ENCODE results near the gene NFATC2IP. TPM values are rescaled to one million over a fixed set of nuclear protein-coding genes. Genes with fewer than 3 reads are reported as not detected.

The NFATC2IP gene
- total and polyA plus RNA-seq, 2 of the 13 experiments (the other 11 are each of a cell fraction or from before 2014, with no cell fraction given): 32.1 to 48.5 TPM

- no peaks in the 10 kb centered on the region for H3K79me2 ChIP-seq (ENCODE audit: insufficient read depth, low read length)
- intact Hi-C loops (cut with micrococcal nuclease; ENCODE audit: unreplicated experiment): no loop called here
- no peak for TF ChIP-seq ZNF432 (CRISPR knock-in tag; IDR thresholded peaks at IDR 0.05; ENCODE audit: borderline replicate concordance)
- TF ChIP-seq ZNF580 (CRISPR knock-in tag; IDR thresholded peaks at IDR 0.05; ENCODE audit: borderline replicate concordance, low read depth): no peak
- no peak for TF ChIP-seq SNAPC2 (CRISPR knock-in tag; IDR thresholded peaks at IDR 0.05)
- no peak for TF ChIP-seq ZNF512B (CRISPR knock-in tag; IDR thresholded peaks at IDR 0.05; ENCODE audit: borderline replicate concordance)
- no peak for TF ChIP-seq ZNF670 (CRISPR knock-in tag; IDR thresholded peaks at IDR 0.05; ENCODE audit: borderline replicate concordance)
- no peak for TF ChIP-seq HBP1 (CRISPR knock-in tag; IDR thresholded peaks at IDR 0.05; ENCODE audit: low read depth)
- no peak for TF ChIP-seq ZNF704 (CRISPR knock-in tag; IDR thresholded peaks at IDR 0.05; ENCODE audit: borderline replicate concordance)
- TF ChIP-seq CCAR2 (optimal IDR thresholded peaks at IDR 0.05; ENCODE audit: low read depth, low read length): no peak
- no peak for TF ChIP-seq ZNF337 (CRISPR knock-in tag; IDR thresholded peaks at IDR 0.05; ENCODE audit: borderline replicate concordance, low read depth)
- no peak for TF ChIP-seq CBX2 (IDR thresholded peaks at IDR 0.05; ENCODE audit: low read depth, low read length)
- no peak for TF ChIP-seq CBX2 (CRISPR knock-in tag; IDR thresholded peaks at IDR 0.05; ENCODE audit: low read depth)
- no peak for TF ChIP-seq ZNF572 (CRISPR knock-in tag; IDR thresholded peaks at IDR 0.05)
- TF ChIP-seq ZNF362 (CRISPR knock-in tag; IDR thresholded peaks at IDR 0.05; ENCODE audit: borderline replicate concordance): no peak
- no peak for TF ChIP-seq ZNF615 (CRISPR knock-in tag; IDR thresholded peaks at IDR 0.05; ENCODE audit: borderline replicate concordance)
- TF ChIP-seq ZNF292 (CRISPR knock-in tag; IDR thresholded peaks at IDR 0.05; ENCODE audit: borderline replicate concordance, low read depth): no peak
- no peak for TF ChIP-seq MEIS1 (CRISPR knock-in tag; IDR thresholded peaks at IDR 0.05; ENCODE audit: borderline replicate concordance)
- no peak overlapping the region for H3K4me3 ChIP-seq (replicated peaks in 1 of 3; ENCODE audit: insufficient read depth in 1 of 3, low read depth in 2 of 3, low read length in 3 of 3)
- peaks cover 11 to 20% of the 10 kb centered on the region in 2 experiments; a peak in 4 of 5 replicates for H3K36me3 ChIP-seq (replicated peaks in 1 of 2; ENCODE audit: control insufficient read depth in 1 of 2, insufficient read depth in 2 of 2, low read length in 2 of 2)
- H3K4me1 ChIP-seq (ENCODE audit: insufficient read depth, low read length): peaks cover 32% of the 10 kb centered on the region
- H3K27me3 ChIP-seq (ENCODE audit: control insufficient read depth in 1 of 2, insufficient read depth in 2 of 2, low read length in 2 of 2): no peaks in the 10 kb centered on the region
- H3K9me3 ChIP-seq (ENCODE audit: low read length): no peaks in the 10 kb centered on the region
- H2AFZ ChIP-seq (ENCODE audit: low read length): no peak overlapping the region
- in situ Hi-C loops (cut with HindIII; ENCODE audit: extremely low pct_ligation_motif_present, low pct_unique_long_range_greater_than_20kb): no loop called here
- no peak overlapping the region for H3K4me2 ChIP-seq (ENCODE audit: low read depth, low read length)
- no peak overlapping the region for H3K9ac ChIP-seq (ENCODE audit: insufficient read depth, low read depth, low read length)
- H3K27ac ChIP-seq (ENCODE audit: extremely low read length, insufficient read depth, low read length): no peak overlapping the region
- ATAC-seq (no peak), FAIRE-seq (no peak), DNase-seq (ENCODE audit: low spot score) (no peak)
- BruUV-seq (replicated peaks): no TSS peak
- POLR2A ChIA-PET: interaction anchor here (1.3 kb wide), 1 partner anchor 23 kb away, joined by 3 read pairs; no protein-coding TSS in a partner anchor
- no peaks in the 10 kb centered on the region for H4K20me1 ChIP-seq (ENCODE audit: insufficient read depth, low read length)
- WGBS (ENCODE audit: low lambda C conversion rate): 100% methylated on average over 3 of the region's 3 CpGs
- CTCF ChIA-PET (ENCODE audit: low intra/inter-chr PET ratio, low total read pairs): no interaction called here
These were observed 32.0 kb upstream of the NFATC2IP start for GRCh38 chr16:28918698-28919097.

Measured in HepG2 (cell line).